HepG2 (cell line): ENCODE data around the gene MAGIX. TPM values are rescaled to one million over a fixed set of nuclear protein-coding genes. Genes with fewer than 3 reads are reported as not detected.

Experiments used
- ERF ChIP-seq: IDR thresholded peaks from 2 replicates; pipeline ENCODE4 v1.6.1; 2018; ENCODE audit warnings: missing biosample characterization, missing genetic modification reagents
- FOXJ3 ChIP-seq: sonication (generic); formaldehyde crosslinking; IDR thresholded peaks from 2 replicates; pipeline ENCODE4 v1.4.0; 2020; ENCODE audit warnings: missing genetic modification reagents, mild to moderate bottlenecking, borderline replicate concordance
- HNF4G ChIP-seq, 2 experiments: sonication (generic) in 1 of 2; formaldehyde crosslinking in 1 of 2; IDR thresholded peaks; 2 replicates each; pipeline versions ENCODE4 v1.4.0 to v1.6.1; 2011 to 2020; ENCODE audit warnings: borderline replicate concordance in 2 of 2, low read depth in 2 of 2, mild to moderate bottlenecking in 2 of 2, low read length in 1 of 2, missing genetic modification reagents in 1 of 2, moderate library complexity in 1 of 2
- HOXD1 ChIP-seq: sonication (generic); formaldehyde crosslinking; IDR thresholded peaks from 2 replicates; pipeline ENCODE4 v1.5.0; 2020; ENCODE audit warnings: missing genetic modification reagents
- NONO ChIP-seq, 2 experiments: fragments of 450-650 bp in 1 of 2; sonication (generic) in 1 of 2; formaldehyde crosslinking in 1 of 2; IDR thresholded peaks in 1 of 2; conservative IDR thresholded peaks in 1 of 2; 2 replicates each; pipeline versions ENCODE4 v1.6.1 to v1.8.0; 2017 to 2022; ENCODE audit warnings: mild to moderate bottlenecking in 1 of 2, missing genetic modification reagents in 1 of 2, moderate library complexity in 1 of 2
- NR2F2 ChIP-seq: IDR thresholded peaks from 2 replicates; pipeline ENCODE4 v1.6.1; 2012; ENCODE audit warnings: low read depth, inconsistent platforms, borderline replicate concordance
- XBP1 ChIP-seq: sonication (generic); formaldehyde crosslinking; IDR thresholded peaks from 2 replicates; pipeline ENCODE4 v1.5.0; 2020; ENCODE audit warnings: missing genetic modification reagents
- ZKSCAN1 ChIP-seq: fragments of 150-350 bp; IDR thresholded peaks from 2 replicates; pipeline ENCODE4 v1.6.1; 2014; ENCODE audit warnings: low read length
- ZMYM2 ChIP-seq: sonication (generic); formaldehyde crosslinking; IDR thresholded peaks from 2 replicates; pipeline ENCODE4 v1.8.0; 2022; ENCODE audit warnings: mild to moderate bottlenecking, missing genetic modification reagents
- ZNF138 ChIP-seq: sonication (generic); formaldehyde crosslinking; IDR thresholded peaks from 2 replicates; pipeline ENCODE4 v1.5.0; 2020; ENCODE audit warnings: mild to moderate bottlenecking, low read depth, missing genetic modification reagents
- ZNF552 ChIP-seq: sonication (generic); formaldehyde crosslinking; IDR thresholded peaks from 2 replicates; pipeline ENCODE4 v1.9.0; 2022; ENCODE audit warnings: missing genetic modification reagents, mild to moderate bottlenecking, borderline replicate concordance
- ZNF567 ChIP-seq: sonication (generic); formaldehyde crosslinking; IDR thresholded peaks from 2 replicates; pipeline ENCODE4 v1.8.1; 2023; ENCODE audit warnings: mild to moderate bottlenecking, missing genetic modification reagents, borderline replicate concordance
- ZSCAN20 ChIP-seq: sonication (generic); formaldehyde crosslinking; IDR thresholded peaks from 2 replicates; pipeline ENCODE4 v1.4.0; 2020; ENCODE audit warnings: missing genetic modification reagents, mild to moderate bottlenecking, borderline replicate concordance
- polyA plus RNA-seq, 8 experiments: library from polyadenylated mRNA; depleted of rRNA in 3 of 8; stranded (reverse) in 7 of 8; unstranded in 1 of 8; fragments of >200 nt; fragmentation: Illumina TruSeq in 4 of 8; extraction: Trizol in 4 of 8; gene quantifications; 2 replicates each; pipeline versions ENCODE4 v1.2.1 to v1.2.3, GENCODE V29; 2011 to 2016; ENCODE audit warnings: low read depth in 4 of 8, missing spikeins in 1 of 8, mixed read lengths in 1 of 8; ENCODE audit not compliant: insufficient read depth in 1 of 8
- total RNA-seq, 5 experiments: library from RNA; depleted of rRNA; stranded (reverse); fragments of >200 nt; fragmentation: Illumina TruSeq; extraction: Trizol; gene quantifications; 2 replicates each; pipeline ENCODE4 v1.2.3, GENCODE V29; 2016; ENCODE audit warnings: low read depth in 1 of 5
- TF ChIP-seq, protein P1 (sequence below): sonication (generic); formaldehyde crosslinking; IDR thresholded peaks from 2 replicates; pipeline ENCODE4 v1.4.0; 2020; ENCODE audit warnings: mild to moderate bottlenecking, low read depth, missing genetic modification reagents
- TF ChIP-seq, protein P2 (sequence below): IDR thresholded peaks from 2 replicates; pipeline ENCODE4 v1.4.0; 2020; ENCODE audit warnings: mild to moderate bottlenecking, missing genetic modification reagents
- TF ChIP-seq, protein P3 (sequence below): sonication (generic); formaldehyde crosslinking; IDR thresholded peaks from 2 replicates; pipeline ENCODE4; 2020; ENCODE audit warnings: missing genetic modification reagents, mild to moderate bottlenecking, borderline replicate concordance
- TF ChIP-seq, protein P4 (sequence below): sonication (generic); formaldehyde crosslinking; IDR thresholded peaks from 2 replicates; pipeline ENCODE4 v1.4.0; 2020; ENCODE audit warnings: missing genetic modification reagents, low read depth, mild to moderate bottlenecking, borderline replicate concordance

The MAGIX gene
- total and polyA plus RNA-seq, 2 of the 13 experiments (the other 11 are each of a cell fraction or from before 2014, with no cell fraction given), result 0.63 to 1.2 TPM

GRCh38 chrX:49199906-49200771 is 37.6 kb downstream of the MAGIX start, which contains the start of gene SYP (continued):
- TF ChIP-seq, protein P1, sequence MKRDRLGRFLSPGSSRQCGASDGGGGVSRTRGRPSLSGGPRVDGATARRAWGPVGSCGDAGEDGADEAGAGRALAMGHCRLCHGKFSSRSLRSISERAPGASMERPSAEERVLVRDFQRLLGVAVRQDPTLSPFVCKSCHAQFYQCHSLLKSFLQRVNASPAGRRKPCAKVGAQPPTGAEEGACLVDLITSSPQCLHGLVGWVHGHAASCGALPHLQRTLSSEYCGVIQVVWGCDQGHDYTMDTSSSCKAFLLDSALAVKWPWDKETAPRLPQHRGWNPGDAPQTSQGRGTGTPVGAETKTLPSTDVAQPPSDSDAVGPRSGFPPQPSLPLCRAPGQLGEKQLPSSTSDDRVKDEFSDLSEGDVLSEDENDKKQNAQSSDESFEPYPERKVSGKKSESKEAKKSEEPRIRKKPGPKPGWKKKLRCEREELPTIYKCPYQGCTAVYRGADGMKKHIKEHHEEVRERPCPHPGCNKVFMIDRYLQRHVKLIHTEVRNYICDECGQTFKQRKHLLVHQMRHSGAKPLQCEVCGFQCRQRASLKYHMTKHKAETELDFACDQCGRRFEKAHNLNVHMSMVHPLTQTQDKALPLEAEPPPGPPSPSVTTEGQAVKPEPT, result peak; percentile 74; the same call in 1 of the 2 replicates
- TF ChIP-seq ZSCAN20 (CRISPR knock-in tag) (peak; percentile 55; the same call in 1 of the 2 replicates), ZNF552 (no peak), XBP1 (CRISPR knock-in tag) (peak; percentile 24; the same call in 1 of the 2 replicates), ZKSCAN1 (no peak), HOXD1 (CRISPR knock-in tag) (peak; percentile 84; the same call in 1 of the 2 replicates), HNF4G (IDR thresholded peaks at IDR 0.05; ENCODE audit: borderline replicate concordance, low read depth, low read length) (0 out of 2 replicates have a peak, but pooled peaks have one; percentile 3), HNF4G (CRISPR knock-in tag; IDR thresholded peaks at IDR 0.05; ENCODE audit: borderline replicate concordance, low read depth) (peak; percentile 28; the same call in 1 of the 2 replicates), NR2F2 (no peak), FOXJ3 (CRISPR knock-in tag) (no peak), ZNF567 (CRISPR knock-in tag) (0 out of 2 replicates have a peak, but pooled peaks have one; percentile 35), ZMYM2 (CRISPR knock-in tag) (no peak), NONO (IDR thresholded peaks at IDR 0.05) (no peak), NONO (CRISPR knock-in tag; conservative IDR thresholded peaks at IDR 0.05) (peak; percentile 76), ZNF138 (CRISPR knock-in tag) (no peak), ERF (CRISPR knock-in tag) (peak; percentile 92)
- TF ChIP-seq, protein P2, sequence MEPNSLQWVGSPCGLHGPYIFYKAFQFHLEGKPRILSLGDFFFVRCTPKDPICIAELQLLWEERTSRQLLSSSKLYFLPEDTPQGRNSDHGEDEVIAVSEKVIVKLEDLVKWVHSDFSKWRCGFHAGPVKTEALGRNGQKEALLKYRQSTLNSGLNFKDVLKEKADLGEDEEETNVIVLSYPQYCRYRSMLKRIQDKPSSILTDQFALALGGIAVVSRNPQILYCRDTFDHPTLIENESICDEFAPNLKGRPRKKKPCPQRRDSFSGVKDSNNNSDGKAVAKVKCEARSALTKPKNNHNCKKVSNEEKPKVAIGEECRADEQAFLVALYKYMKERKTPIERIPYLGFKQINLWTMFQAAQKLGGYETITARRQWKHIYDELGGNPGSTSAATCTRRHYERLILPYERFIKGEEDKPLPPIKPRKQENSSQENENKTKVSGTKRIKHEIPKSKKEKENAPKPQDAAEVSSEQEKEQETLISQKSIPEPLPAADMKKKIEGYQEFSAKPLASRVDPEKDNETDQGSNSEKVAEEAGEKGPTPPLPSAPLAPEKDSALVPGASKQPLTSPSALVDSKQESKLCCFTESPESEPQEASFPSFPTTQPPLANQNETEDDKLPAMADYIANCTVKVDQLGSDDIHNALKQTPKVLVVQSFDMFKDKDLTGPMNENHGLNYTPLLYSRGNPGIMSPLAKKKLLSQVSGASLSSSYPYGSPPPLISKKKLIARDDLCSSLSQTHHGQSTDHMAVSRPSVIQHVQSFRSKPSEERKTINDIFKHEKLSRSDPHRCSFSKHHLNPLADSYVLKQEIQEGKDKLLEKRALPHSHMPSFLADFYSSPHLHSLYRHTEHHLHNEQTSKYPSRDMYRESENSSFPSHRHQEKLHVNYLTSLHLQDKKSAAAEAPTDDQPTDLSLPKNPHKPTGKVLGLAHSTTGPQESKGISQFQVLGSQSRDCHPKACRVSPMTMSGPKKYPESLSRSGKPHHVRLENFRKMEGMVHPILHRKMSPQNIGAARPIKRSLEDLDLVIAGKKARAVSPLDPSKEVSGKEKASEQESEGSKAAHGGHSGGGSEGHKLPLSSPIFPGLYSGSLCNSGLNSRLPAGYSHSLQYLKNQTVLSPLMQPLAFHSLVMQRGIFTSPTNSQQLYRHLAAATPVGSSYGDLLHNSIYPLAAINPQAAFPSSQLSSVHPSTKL, result peak; percentile 61
- TF ChIP-seq, protein P3, sequence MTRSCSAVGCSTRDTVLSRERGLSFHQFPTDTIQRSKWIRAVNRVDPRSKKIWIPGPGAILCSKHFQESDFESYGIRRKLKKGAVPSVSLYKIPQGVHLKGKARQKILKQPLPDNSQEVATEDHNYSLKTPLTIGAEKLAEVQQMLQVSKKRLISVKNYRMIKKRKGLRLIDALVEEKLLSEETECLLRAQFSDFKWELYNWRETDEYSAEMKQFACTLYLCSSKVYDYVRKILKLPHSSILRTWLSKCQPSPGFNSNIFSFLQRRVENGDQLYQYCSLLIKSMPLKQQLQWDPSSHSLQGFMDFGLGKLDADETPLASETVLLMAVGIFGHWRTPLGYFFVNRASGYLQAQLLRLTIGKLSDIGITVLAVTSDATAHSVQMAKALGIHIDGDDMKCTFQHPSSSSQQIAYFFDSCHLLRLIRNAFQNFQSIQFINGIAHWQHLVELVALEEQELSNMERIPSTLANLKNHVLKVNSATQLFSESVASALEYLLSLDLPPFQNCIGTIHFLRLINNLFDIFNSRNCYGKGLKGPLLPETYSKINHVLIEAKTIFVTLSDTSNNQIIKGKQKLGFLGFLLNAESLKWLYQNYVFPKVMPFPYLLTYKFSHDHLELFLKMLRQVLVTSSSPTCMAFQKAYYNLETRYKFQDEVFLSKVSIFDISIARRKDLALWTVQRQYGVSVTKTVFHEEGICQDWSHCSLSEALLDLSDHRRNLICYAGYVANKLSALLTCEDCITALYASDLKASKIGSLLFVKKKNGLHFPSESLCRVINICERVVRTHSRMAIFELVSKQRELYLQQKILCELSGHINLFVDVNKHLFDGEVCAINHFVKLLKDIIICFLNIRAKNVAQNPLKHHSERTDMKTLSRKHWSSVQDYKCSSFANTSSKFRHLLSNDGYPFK (CRISPR knock-in tag), result no peak
- TF ChIP-seq, protein P4, sequence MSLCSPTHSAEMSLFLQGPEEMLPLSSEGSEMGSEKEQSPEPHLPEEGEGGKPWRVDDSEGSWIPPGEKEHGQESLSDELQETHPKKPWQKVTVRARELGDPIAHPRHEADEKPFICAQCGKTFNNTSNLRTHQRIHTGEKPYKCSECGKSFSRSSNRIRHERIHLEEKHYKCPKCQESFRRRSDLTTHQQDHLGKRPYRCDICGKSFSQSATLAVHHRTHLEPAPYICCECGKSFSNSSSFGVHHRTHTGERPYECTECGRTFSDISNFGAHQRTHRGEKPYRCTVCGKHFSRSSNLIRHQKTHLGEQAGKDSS (CRISPR knock-in tag), result peak; percentile 77; the same call in 1 of the 2 replicates
